ENCODE measurements around the gene MYL5.

DNA sequence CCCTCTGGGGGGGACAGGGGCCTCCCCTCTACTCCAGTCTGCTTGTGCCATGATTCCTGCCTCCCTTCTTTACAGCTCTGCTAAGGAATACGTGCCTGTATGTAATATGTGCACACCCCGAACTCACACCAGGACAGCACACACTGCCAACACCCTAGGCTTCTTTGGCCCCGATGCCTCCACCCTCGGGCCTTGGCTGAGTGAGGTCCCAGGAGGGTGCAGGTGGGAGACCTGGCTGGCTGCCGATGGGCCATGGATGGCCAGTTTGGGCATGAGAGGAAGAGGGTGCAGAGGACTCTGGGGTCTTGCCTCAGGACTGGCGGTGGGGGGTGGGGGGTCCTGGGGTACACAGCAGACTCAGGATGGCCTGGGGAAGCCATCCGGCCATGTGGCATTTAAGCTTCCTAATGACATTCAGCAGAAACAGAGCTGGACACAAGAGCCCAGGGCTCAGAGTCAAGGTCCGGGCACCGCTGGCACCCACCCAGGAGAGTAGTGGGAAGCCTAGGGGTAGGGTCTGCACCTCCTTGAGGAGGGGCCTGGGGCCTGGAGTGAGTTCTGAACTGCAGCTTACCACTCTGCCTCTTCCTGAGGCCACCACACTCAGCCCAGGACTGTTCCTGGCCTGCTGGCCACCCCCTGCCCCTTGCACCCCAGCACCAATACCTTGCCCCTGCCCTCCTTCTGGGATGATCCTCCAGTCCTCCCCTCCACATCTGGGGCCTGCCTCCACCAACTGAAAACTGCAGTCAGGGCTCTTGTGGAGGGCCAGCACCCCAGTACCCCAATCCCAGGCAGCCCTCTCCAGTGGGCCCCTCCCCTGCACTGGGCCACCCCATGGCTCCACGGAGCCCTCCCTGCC is 29.2 kb downstream of the MYL5 start:
- TF ChIP-seq, protein P1, sequence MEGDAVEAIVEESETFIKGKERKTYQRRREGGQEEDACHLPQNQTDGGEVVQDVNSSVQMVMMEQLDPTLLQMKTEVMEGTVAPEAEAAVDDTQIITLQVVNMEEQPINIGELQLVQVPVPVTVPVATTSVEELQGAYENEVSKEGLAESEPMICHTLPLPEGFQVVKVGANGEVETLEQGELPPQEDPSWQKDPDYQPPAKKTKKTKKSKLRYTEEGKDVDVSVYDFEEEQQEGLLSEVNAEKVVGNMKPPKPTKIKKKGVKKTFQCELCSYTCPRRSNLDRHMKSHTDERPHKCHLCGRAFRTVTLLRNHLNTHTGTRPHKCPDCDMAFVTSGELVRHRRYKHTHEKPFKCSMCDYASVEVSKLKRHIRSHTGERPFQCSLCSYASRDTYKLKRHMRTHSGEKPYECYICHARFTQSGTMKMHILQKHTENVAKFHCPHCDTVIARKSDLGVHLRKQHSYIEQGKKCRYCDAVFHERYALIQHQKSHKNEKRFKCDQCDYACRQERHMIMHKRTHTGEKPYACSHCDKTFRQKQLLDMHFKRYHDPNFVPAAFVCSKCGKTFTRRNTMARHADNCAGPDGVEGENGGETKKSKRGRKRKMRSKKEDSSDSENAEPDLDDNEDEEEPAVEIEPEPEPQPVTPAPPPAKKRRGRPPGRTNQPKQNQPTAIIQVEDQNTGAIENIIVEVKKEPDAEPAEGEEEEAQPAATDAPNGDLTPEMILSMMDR (IDR thresholded peaks at IDR 0.05) = no peak
- TF ChIP-seq POLR2A (IDR thresholded peaks at IDR 0.05) = no peak
